ENCODE measurements around the gene KLHL22.

Gene KLHL22

GRCh38 chr22:20407829-20408228, 87.8 kb downstream of the KLHL22 start:
- H3K4me3 ChIP-seq (IDR thresholded peaks at IDR 0.05; ENCODE audit: insufficient read depth, low read depth, low read length) = no peak overlapping the region
- no peaks in the 10 kb centered on the region for H3K79me2 ChIP-seq (ENCODE audit: insufficient read depth, low read depth)
- H3K36me3 ChIP-seq (ENCODE audit: insufficient read depth) = no peaks in the 10 kb centered on the region
- no peak overlapping the region for H3K4me2 ChIP-seq
- H3K27me3 ChIP-seq (ENCODE audit: insufficient read depth, low read depth) = no peaks in the 10 kb centered on the region
- no peak overlapping the region for H2AFZ ChIP-seq (ENCODE audit: low read depth)
- no peak overlapping the region for H3K27ac ChIP-seq
- H3K9ac ChIP-seq = no peak overlapping the region
- no peaks in the 10 kb centered on the region for H3K4me1 ChIP-seq (ENCODE audit: low read depth, poor library complexity, severe bottlenecking)
- TF ChIP-seq CTCF (conservative IDR thresholded peaks at IDR 0.05; ENCODE audit: low read depth, low read length) = no peak
- H4K20me1 ChIP-seq (ENCODE audit: insufficient read depth) = no peaks in the 10 kb centered on the region

GRCh38 chr22:20406686-20407408, 88.7 kb downstream of the KLHL22 start:
- H2AFZ ChIP-seq (ENCODE audit: low read depth) = no peak overlapping the region
- no peaks in the 10 kb centered on the region for H3K79me2 ChIP-seq (ENCODE audit: insufficient read depth, low read depth)
- H3K27me3 ChIP-seq (ENCODE audit: insufficient read depth, low read depth) = no peaks in the 10 kb centered on the region
- no peak overlapping the region for H3K9ac ChIP-seq
- H3K27ac ChIP-seq = no peak overlapping the region
- H3K4me3 ChIP-seq (IDR thresholded peaks at IDR 0.05; ENCODE audit: insufficient read depth, low read depth, low read length) = no peak overlapping the region
- no peaks in the 10 kb centered on the region for H4K20me1 ChIP-seq (ENCODE audit: insufficient read depth)
- H3K36me3 ChIP-seq (ENCODE audit: insufficient read depth) = no peaks in the 10 kb centered on the region
- no peak overlapping the region for H3K4me2 ChIP-seq
- no peak for TF ChIP-seq CTCF (conservative IDR thresholded peaks at IDR 0.05; ENCODE audit: low read depth, low read length)
- H3K4me1 ChIP-seq (ENCODE audit: low read depth, poor library complexity, severe bottlenecking) = no peaks in the 10 kb centered on the region

- Histone ChIP-seq H3K9ac (no peak overlapping the region), H3K4me1 (ENCODE audit: low read depth, poor library complexity, severe bottlenecking) (no peaks in the 10 kb centered on the region), H3K27ac (no peak overlapping the region), H3K27me3 (ENCODE audit: insufficient read depth, low read depth) (no peaks in the 10 kb centered on the region), H3K4me3 (IDR thresholded peaks at IDR 0.05; ENCODE audit: insufficient read depth, low read depth, low read length) (no peak overlapping the region), H4K20me1 (ENCODE audit: insufficient read depth) (no peaks in the 10 kb centered on the region), H3K36me3 (ENCODE audit: insufficient read depth) (no peaks in the 10 kb centered on the region), H3K79me2 (ENCODE audit: insufficient read depth, low read depth) (no peaks in the 10 kb centered on the region), H3K4me2 (no peak overlapping the region), H2AFZ (ENCODE audit: low read depth) (no peak overlapping the region)
- TF ChIP-seq CTCF (conservative IDR thresholded peaks at IDR 0.05; ENCODE audit: low read depth, low read length) = no peak
Observed at GRCh38 chr22:20405931-20406685, 89.5 kb downstream of the KLHL22 start.

- no peak for TF ChIP-seq CTCF (conservative IDR thresholded peaks at IDR 0.05; ENCODE audit: low read depth, low read length)
- Histone ChIP-seq H3K27ac (no peak overlapping the region), H3K4me3 (IDR thresholded peaks at IDR 0.05; ENCODE audit: insufficient read depth, low read depth, low read length) (no peak overlapping the region), H3K4me1 (ENCODE audit: low read depth, poor library complexity, severe bottlenecking) (no peaks in the 10 kb centered on the region), H2AFZ (ENCODE audit: low read depth) (no peak overlapping the region), H3K27me3 (ENCODE audit: insufficient read depth, low read depth) (no peaks in the 10 kb centered on the region), H4K20me1 (ENCODE audit: insufficient read depth) (no peaks in the 10 kb centered on the region), H3K9ac (no peak overlapping the region), H3K36me3 (ENCODE audit: insufficient read depth) (no peaks in the 10 kb centered on the region), H3K4me2 (no peak overlapping the region), H3K79me2 (ENCODE audit: insufficient read depth, low read depth) (no peaks in the 10 kb centered on the region)
Observed at GRCh38 chr22:20405291-20405930, 90.2 kb downstream of the KLHL22 start.

Measured in KMS-11 (cell line).